HG03457 (cell line): ENCODE measurements around the gene CDC42EP1.
"Not testable (repeated sequence)": the region's sequence is repeated elsewhere in the genome, so short reads cannot be mapped to it uniquely, and the experiment has no call there.

Source experiments
- ATAC-seq: cut with Tn5 transposase; IDR thresholded peaks from one replicate; pipeline ENCODE4 v1.9.1; 2021; ENCODE audit warnings: moderate number of reproducible peaks; ENCODE audit not compliant: unreplicated experiment

The CDC42EP1 gene

GRCh38 chr22:37559901-37560607 lies at the start of gene CDC42EP1:
CDC42EP1 (plus strand) TSS chr22:37560480; CDS start chr22:37566350, 5,870 bp downstream.
- ATAC-seq = no peak

DNA sequence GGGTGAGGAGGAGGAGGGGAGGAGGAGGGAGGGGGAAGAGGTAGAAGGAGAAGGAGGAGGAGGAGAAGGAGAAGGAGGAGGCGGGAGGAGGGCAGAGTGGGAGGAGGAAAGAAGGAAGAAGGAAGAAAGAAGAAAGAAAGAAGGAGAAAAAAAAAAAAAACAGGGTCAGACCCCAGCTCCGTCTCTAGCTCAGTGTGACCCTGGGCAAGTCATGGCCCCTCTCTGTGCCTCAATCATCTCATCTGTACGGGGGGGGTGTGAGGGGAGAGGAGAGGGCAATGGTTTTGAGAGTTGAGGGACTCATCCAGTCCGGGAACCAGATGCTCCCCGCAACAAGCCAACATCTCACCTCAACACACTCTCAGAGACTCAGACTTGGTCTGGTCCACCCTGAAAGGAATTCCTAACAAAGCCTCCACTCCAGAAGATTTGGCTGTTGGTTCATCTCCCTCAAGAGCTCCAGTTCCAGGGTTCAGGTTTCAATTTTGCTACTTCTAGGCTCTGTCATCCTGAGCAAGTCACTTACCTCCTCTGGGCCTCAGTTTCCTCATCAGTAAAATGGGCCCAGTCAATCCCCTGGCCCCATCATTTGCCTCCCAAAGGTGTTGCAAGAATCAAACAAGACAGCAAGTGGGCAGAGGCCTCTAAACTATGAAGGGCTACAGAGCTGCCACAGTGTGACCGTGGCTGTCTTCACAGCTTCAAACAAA lies 48.7 kb upstream of the CDC42EP1 start:
- ATAC-seq = no peak

DNA sequence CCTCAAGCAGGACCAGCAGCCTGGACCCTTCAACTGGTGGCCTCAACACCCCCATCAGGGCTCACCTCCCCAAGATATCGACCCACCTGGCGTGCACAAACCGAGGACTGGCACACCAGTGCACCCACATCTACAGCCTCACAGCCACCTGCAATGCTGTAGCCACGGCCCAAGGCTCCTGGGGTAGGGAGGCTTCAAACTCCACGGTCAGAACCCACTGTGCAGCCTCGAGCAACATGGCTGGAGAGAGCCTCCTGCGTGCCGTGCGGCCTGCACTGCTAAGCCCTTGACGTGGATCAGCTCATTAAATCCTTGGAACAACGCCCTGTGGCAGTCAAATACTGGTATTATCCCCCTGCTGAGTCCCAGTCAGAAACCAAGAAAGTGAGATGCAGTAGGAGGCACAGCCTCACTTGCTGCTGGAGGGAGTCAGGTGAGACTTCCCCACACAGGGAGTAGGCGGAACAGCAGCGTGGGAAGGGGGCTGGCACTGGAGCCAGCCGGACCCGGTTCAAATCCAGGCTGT lies 45.7 kb upstream of the CDC42EP1 start:
- no peak for ATAC-seq

DNA sequence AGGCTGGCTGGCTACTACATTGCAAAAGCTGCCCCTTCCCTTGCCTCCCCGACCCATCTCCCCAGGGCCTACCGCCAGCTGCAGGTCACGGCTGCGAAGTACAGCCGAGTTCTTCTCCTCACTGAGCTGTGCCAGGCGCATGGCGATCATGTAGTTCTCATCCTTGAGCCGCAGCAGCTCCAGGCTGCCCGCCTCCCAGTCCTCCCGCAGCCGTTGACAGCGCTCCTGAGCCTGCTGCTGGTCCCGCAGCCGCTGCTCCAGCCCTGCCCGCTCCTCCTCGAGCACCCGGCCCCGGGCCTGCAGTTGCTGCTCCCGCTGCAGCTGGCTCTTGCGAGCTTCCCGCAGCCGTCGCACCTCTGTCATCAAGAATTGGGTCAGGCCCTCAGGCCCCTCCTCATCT lies 44.4 kb upstream of the CDC42EP1 start:
- no peak for ATAC-seq

GRCh38 chr22:37516456-37516855 lies 43.8 kb upstream of the CDC42EP1 start:
- ATAC-seq = no peak

DNA sequence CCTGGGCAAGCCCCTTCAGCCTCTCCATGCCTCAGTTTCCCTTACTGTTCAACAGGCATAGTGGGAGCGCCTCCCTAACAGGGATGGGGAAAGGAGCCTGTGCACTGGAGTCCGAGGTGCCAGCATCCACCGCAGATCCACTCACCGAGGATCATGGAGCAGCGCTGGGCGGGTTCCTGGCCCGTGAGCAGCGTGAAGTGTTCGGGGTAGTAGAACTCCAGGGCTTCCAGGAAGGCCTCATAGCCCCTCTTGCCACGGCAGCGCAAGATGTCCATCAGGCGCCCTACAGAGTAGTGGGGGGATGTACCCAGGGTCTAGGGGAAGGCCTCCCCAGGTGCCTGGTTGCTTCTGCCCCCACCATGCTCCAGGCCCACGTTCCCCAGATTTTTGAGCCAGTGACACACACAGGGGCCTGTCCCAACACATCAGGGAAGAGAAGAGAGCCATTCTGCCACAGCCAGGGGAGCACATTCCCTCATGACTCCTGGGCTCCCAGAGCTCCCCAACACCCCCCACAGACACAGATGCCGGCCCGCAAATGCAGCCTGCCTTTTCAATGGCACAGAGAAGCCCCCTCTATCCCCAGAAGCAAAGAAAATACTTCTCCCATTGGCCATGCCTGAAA lies 42.3 kb upstream of the CDC42EP1 start:
- ATAC-seq = no peak

GRCh38 chr22:37518509-37519267 lies 41.6 kb upstream of the CDC42EP1 start:
- ATAC-seq = no peak

- ATAC-seq = no peak
Measured at GRCh38 chr22:37519268-37520195, 40.7 kb upstream of the CDC42EP1 start, which contains the start of gene CARD10. CARD10 (minus strand) TSS chr22:37519415; CDS start chr22:37519200, 215 bp downstream.

DNA sequence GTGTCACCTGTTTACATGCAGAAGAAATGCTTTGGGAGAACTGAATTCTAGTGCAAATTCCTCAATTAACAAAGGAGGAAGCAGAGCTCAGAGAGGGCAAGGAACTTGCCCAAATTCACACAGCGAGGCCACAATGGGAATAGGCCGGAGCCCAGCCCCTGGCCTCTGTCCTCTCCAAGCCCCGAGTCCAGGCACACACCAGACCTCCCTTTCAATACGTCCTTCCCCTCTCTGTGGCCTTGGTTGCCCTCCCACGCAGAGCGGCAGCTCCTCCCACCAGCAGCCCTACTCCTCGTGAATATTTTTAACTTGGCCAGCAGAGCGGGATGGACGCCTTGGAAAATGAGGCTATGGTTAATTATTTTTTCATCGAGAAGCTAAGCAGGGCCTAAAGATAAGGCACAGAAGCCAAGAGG lies 39.5 kb upstream of the CDC42EP1 start:
- ATAC-seq = no peak

GRCh38 chr22:37521236-37521739 lies 39.0 kb upstream of the CDC42EP1 start:
- no peak for ATAC-seq

- ATAC-seq = no peak
Measured at GRCh38 chr22:37522482-37522881, 37.8 kb upstream of the CDC42EP1 start.

GRCh38 chr22:37525073-37525745 lies 35.1 kb upstream of the CDC42EP1 start:
- ATAC-seq = no peak

GRCh38 chr22:37525746-37526350 lies 34.4 kb upstream of the CDC42EP1 start:
- ATAC-seq = no peak

GRCh38 chr22:37526376-37526775 lies 33.9 kb upstream of the CDC42EP1 start:
- ATAC-seq = no peak

- ATAC-seq = not testable (repeated sequence)
Measured at GRCh38 chr22:37527081-37527752, 33.1 kb upstream of the CDC42EP1 start.

DNA sequence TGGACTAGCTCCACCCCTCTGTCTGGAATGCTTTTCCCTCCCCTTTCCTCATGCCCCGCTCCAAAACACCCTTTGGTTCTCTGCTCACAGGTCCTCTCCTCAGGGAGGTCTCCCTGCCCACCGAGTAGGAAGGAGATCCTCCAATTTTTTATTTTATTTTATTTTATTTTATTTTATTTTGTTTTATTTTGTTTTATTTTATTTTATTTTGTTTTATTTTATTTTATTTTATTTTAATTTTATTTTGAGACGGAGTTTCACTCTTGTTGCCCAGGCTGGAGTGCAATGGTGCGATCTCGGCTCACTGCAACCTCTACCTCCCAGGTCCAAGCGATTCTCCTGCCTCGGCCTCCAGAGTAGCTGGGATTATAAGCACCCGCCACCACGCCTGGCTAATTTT lies 32.3 kb upstream of the CDC42EP1 start:
- ATAC-seq = not testable (repeated sequence)

GRCh38 chr22:37529652-37530345 lies 30.5 kb upstream of the CDC42EP1 start:
- no peak for ATAC-seq
